Measurements from ENCODE around the gene TAB2.

GRCh38 chr6:149392093-149392492 lies 74.6 kb downstream of the TAB2 start:
- TF ChIP-seq CTCF (IDR thresholded peaks at IDR 0.05) (no peak), POLR2A (IDR thresholded peaks at IDR 0.05; ENCODE audit: low read depth) (no peak)

Data from esophagus muscularis mucosa (tissue), 3 donors.